Myometrial cell (primary cell): ENCODE results near the gene RTP5. TPM values are rescaled to one million over a fixed set of nuclear protein-coding genes. Genes with fewer than 3 reads are reported as not detected.

Source experiments
- total RNA-seq: library from RNA; depleted of rRNA; stranded (reverse); fragments of >200 nt; gene quantifications from 2 replicates; pipeline ENCODE4 v1.2.3, GENCODE V29; 2015

Gene RTP5
- not detected in 2 replicates for total RNA-seq

GRCh38 chr2:241869087-241869961, at the start of gene RTP5:
Gene RTP5 (plus strand): TSS chr2:241869729. CDS start chr2:241869757, 28 bp downstream.

GRCh38 chr2:241858206-241859016, 11.1 kb upstream of the RTP5 start, which contains the start of gene PDCD1:
Gene PDCD1 (minus strand): TSS chr2:241858894. CDS start chr2:241858838, 56 bp downstream.

Other genes with a start within 250 kb of the RTP5 start
- 45.5 and 47.0 TPM in 2 replicates for gene THAP4, start 232.6 kb upstream of the RTP5 start, total RNA-seq
- 64.6 and 71.4 TPM in 2 replicates for gene ATG4B, start 232.0 kb upstream of the RTP5 start, total RNA-seq
- gene DTYMK, start 182.9 kb upstream of the RTP5 start, total RNA-seq, result 86.7 and 102 TPM in 2 replicates
- 12.7 and 39.9 TPM in 2 replicates for gene ING5, start 167.7 kb upstream of the RTP5 start, total RNA-seq
- 16.1 and 17.0 TPM in 2 replicates for gene D2HGDH, start 135.1 kb upstream of the RTP5 start, total RNA-seq
- not detected in 2 replicates for gene GAL3ST2, start 92.9 kb upstream of the RTP5 start, total RNA-seq
- not detected in 2 replicates for gene NEU4, start 60.5 kb upstream of the RTP5 start, total RNA-seq
- gene PDCD1, start 10.8 kb upstream of the RTP5 start, total RNA-seq, result not detected in 2 replicates